H9 (cell line): ENCODE measurements around the gene PSMB3. TPM values are rescaled to one million over a fixed set of nuclear protein-coding genes. Genes with fewer than 3 reads are reported as not detected.

ENCODE experiments used
- DNase-seq: peaks from one replicate; pipeline ENCODE4 v3.0.0-alpha.2; 2017
- H2AFZ ChIP-seq: one replicate; pipeline ENCODE4 v1.6.1; 2013; ENCODE audit warnings: mild to moderate bottlenecking, low read length, control low read depth, moderate library complexity
- H2AK5ac ChIP-seq: 2 replicates; pipeline ENCODE4 v1.6.1; 2013; ENCODE audit warnings: low read length, control low read depth, mixed read lengths; ENCODE audit not compliant: insufficient read length
- H2BK120ac ChIP-seq: one replicate; pipeline ENCODE4 v1.6.1; 2013; ENCODE audit warnings: low read depth, mild to moderate bottlenecking, low read length, control low read depth, inconsistent platforms; ENCODE audit not compliant: poor library complexity, severe bottlenecking
- H2BK12ac ChIP-seq: 2 replicates; pipeline ENCODE4 v1.6.1; 2013; ENCODE audit warnings: low read length, control low read depth, mixed read lengths, low read depth; ENCODE audit not compliant: insufficient read length
- H2BK15ac ChIP-seq: 2 replicates; pipeline ENCODE4 v1.6.1; 2013; ENCODE audit warnings: low read depth, low read length, control low read depth
- H2BK20ac ChIP-seq: one replicate; pipeline ENCODE4 v1.6.1; 2013; ENCODE audit warnings: low read depth, mild to moderate bottlenecking, low read length, control low read depth, inconsistent platforms; ENCODE audit not compliant: poor library complexity, severe bottlenecking
- H2BK5ac ChIP-seq: 2 replicates; pipeline ENCODE4 v1.6.1; 2013; ENCODE audit warnings: low read length, control low read depth, mixed read lengths; ENCODE audit not compliant: insufficient read length
- H3K14ac ChIP-seq: 2 replicates; pipeline ENCODE4 v1.6.1; 2013; ENCODE audit warnings: low read length, control low read depth; ENCODE audit not compliant: insufficient read depth
- H3K18ac ChIP-seq: 2 replicates; pipeline ENCODE4 v1.6.1; 2013; ENCODE audit warnings: low read depth, mild to moderate bottlenecking, mixed read lengths, low read length, control low read depth; ENCODE audit not compliant: insufficient read length
- H3K23ac ChIP-seq: 2 replicates; pipeline ENCODE4 v1.6.1; 2013; ENCODE audit warnings: low read length, control low read depth, mixed read lengths, low read depth; ENCODE audit not compliant: insufficient read length
- H3K23me2 ChIP-seq: 2 replicates; pipeline ENCODE4 v1.6.1; 2013; ENCODE audit warnings: low read depth, mild to moderate bottlenecking, mixed read lengths, low read length, control low read depth; ENCODE audit not compliant: insufficient read length, poor library complexity, severe bottlenecking
- H3K27ac ChIP-seq: 2 replicates; pipeline ENCODE4 v1.5.1; 2013; ENCODE audit warnings: low read length, control low read depth, mixed read lengths, low read depth; ENCODE audit not compliant: insufficient read length
- H3K27me3 ChIP-seq: 2 replicates; pipeline ENCODE4 v1.6.1; 2013; ENCODE audit warnings: low read length, control low read depth, inconsistent platforms; ENCODE audit not compliant: insufficient read depth
- H3K4ac ChIP-seq: 2 replicates; pipeline ENCODE4 v1.6.1; 2013; ENCODE audit warnings: low read depth, mild to moderate bottlenecking, control low read depth, inconsistent platforms, low read length, moderate library complexity
- H3K4me1 ChIP-seq: 2 replicates; pipeline ENCODE4 v1.6.1; 2013; ENCODE audit warnings: low read length, control low read depth, inconsistent platforms; ENCODE audit not compliant: insufficient read depth
- H3K4me2 ChIP-seq: 2 replicates; pipeline ENCODE4 v1.6.1; 2013; ENCODE audit warnings: low read length, control low read depth, mixed read lengths; ENCODE audit not compliant: insufficient read length, insufficient read depth
- H3K56ac ChIP-seq: 2 replicates; pipeline ENCODE4 v1.6.1; 2013; ENCODE audit warnings: low read depth, mild to moderate bottlenecking, mixed read lengths, low read length, control low read depth; ENCODE audit not compliant: insufficient read length
- H3K79me1 ChIP-seq: 2 replicates; pipeline ENCODE4 v1.6.1; 2013; ENCODE audit warnings: low read depth, mild to moderate bottlenecking, moderate library complexity, low read length, control low read depth, inconsistent platforms; ENCODE audit not compliant: insufficient read depth, poor library complexity, severe bottlenecking
- H3K79me2 ChIP-seq: 2 replicates; pipeline ENCODE4 v1.6.1; 2013; ENCODE audit warnings: low read length, control low read depth, inconsistent platforms; ENCODE audit not compliant: insufficient read depth
- H3K9ac ChIP-seq: 2 replicates; pipeline ENCODE4 v1.6.1; 2013; ENCODE audit warnings: low read length, control low read depth, mixed read lengths; ENCODE audit not compliant: insufficient read length; ENCODE audit errors: extremely low read depth
- H3K9me3 ChIP-seq: one replicate; pipeline ENCODE4 v1.6.1; 2013; ENCODE audit warnings: low read depth, low read length, inconsistent platforms; ENCODE audit not compliant: control insufficient read depth
- H3T11ph ChIP-seq: one replicate; pipeline ENCODE4 v1.6.1; 2013; ENCODE audit warnings: mild to moderate bottlenecking, low read length, control low read depth, inconsistent platforms
- H4K20me1 ChIP-seq: one replicate; pipeline ENCODE4 v1.6.1; 2013; ENCODE audit not compliant: control insufficient read depth, insufficient read length, insufficient read depth
- H4K5ac ChIP-seq: 2 replicates; pipeline ENCODE4 v1.6.1; 2013; ENCODE audit warnings: low read depth, mild to moderate bottlenecking, mixed read lengths, low read length, control low read depth; ENCODE audit not compliant: insufficient read length
- H4K8ac ChIP-seq: replicated peaks from 2 replicates; pipeline ENCODE4 v1.6.1; 2013; ENCODE audit warnings: low read length, control low read depth, mixed read lengths, low read depth; ENCODE audit not compliant: insufficient read length
- H4K91ac ChIP-seq: 2 replicates; pipeline ENCODE4 v1.6.1; 2013; ENCODE audit warnings: low read depth, mild to moderate bottlenecking, moderate library complexity, mixed read lengths, low read length, control low read depth; ENCODE audit not compliant: insufficient read length
- H3K27ac Mint-ChIP-seq, 3 experiments: 2 replicates in 2 of 3; 3 replicates in 1 of 3; pipeline ENCODE4 v1.8.0; 2020 to 2021; ENCODE audit warnings: mixed read lengths in 3 of 3, mild to moderate bottlenecking in 1 of 3, moderate library complexity in 1 of 3
- H3K27me3 Mint-ChIP-seq: 2 replicates; pipeline ENCODE4 v1.8.0; 2021; ENCODE audit warnings: low read depth, mild to moderate bottlenecking, moderate library complexity, mixed read lengths
- H3K36me3 Mint-ChIP-seq, 3 experiments: 2 replicates in 2 of 3; 3 replicates in 1 of 3; pipeline ENCODE4 v1.8.0; 2020 to 2021; ENCODE audit warnings: low read depth in 3 of 3, mixed read lengths in 3 of 3; ENCODE audit not compliant: insufficient read depth in 1 of 3
- H3K4me1 Mint-ChIP-seq, 2 experiments: 2 replicates each; pipeline ENCODE4 v1.8.0; 2020; ENCODE audit warnings: mixed read lengths in 2 of 2
- H3K4me3 Mint-ChIP-seq, 2 experiments: 2 replicates in 1 of 2; 3 replicates in 1 of 2; pipeline ENCODE4 v1.8.0; 2020 to 2021; ENCODE audit warnings: mild to moderate bottlenecking in 2 of 2, mixed read lengths in 2 of 2, moderate library complexity in 1 of 2
- H3K9me3 Mint-ChIP-seq, 2 experiments: 2 replicates in 1 of 2; 3 replicates in 1 of 2; pipeline ENCODE4 v1.8.0; 2020; ENCODE audit warnings: mild to moderate bottlenecking in 2 of 2, mixed read lengths in 2 of 2, moderate library complexity in 1 of 2
- whole genome bisulfite sequencing: extraction: QIAGEN DNeasy Blood & Tissue Kit; methylation state at CpG from one replicate; pipeline ENCODE4 v1.1.7; 2013; ENCODE audit warnings: missing lambda C conversion rate, low lambda C conversion rate, mixed read lengths; ENCODE audit not compliant: insufficient read length; ENCODE audit errors: extremely low coverage; 5-methylcytosine and 5-hydroxymethylcytosine counted together
- total RNA-seq: library from RNA; stranded (reverse); gene quantifications from 2 replicates; pipeline ENCODE4 v1.2.1, GENCODE V29; 2021
- TF ChIP-seq, protein P1 (sequence below): fragments of 200-600 bp; sonication (generic); conservative IDR thresholded peaks from 3 replicates; pipeline ENCODE4 v1.8.0; 2021; ENCODE audit warnings: antibody characterized with exemption, mild to moderate bottlenecking

PSMB3 gene
- total RNA-seq, 1 experiment from 2014 or later: 242 TPM

DNA sequence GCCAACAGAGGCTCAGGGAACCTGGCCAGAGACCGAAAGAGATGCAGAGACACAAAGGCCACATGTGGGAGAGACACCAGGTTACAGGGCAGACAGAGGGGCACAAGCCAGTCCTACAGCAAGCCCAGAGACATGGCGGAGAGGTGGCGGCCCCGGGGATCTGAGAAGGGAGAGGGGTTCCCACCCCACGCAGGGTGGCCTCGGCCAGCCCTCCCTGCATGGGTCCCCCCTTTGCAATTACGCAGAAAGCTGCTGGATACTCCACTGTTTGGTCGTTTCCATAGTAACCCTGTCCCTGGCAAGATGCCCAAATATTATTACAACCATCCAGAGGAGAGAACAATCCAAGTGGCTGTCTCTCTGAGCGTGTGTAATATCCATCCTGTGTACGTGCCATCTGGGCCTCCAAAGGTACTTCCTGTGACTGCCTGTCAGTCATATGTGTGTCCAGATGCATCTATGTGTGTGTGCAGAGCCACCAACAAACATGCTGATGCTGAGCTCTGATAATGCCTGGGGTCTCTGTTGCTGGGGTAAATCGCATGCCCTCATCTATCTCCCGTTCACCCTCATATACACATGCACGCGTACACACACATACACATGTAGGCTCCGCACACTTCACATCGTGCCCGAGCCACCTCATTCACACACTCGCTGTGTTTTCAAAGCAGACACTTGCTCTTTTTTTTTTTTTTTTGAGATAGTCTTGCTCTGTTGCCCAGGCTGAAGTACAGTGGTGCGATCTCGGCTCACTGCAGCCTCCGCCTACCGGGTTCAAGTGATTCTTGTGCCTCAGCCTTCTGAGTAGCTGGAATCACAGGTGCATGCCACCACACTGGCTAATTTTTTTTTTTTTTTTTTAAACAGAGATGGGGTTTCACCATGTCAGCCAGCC is 9.9 kb upstream of the PSMB3 start:
- Histone ChIP-seq H2AK5ac (no peak overlapping the region), H2BK15ac (no peak overlapping the region), H4K8ac (no peak overlapping the region), H2BK5ac (no peak overlapping the region), H3K23me2 (peaks cover 15% of the 10 kb centered on the region), H2BK12ac (no peak overlapping the region), H3K18ac (no peak overlapping the region), H3K14ac (no peak overlapping the region), H4K20me1 (no peaks in the 10 kb centered on the region), H2AFZ (no peak overlapping the region), H3K4ac (no peak overlapping the region), H3K4me2 (no peak overlapping the region), H2BK120ac (no peak overlapping the region), H3K56ac (no peak overlapping the region), H3K4me1 (peaks cover 5% of the 10 kb centered on the region; the same call in 1 of the 2 replicates), H3K9ac (no peak overlapping the region), H3K23ac (no peak overlapping the region), H3K79me1 (peaks cover 13% of the 10 kb centered on the region), H3K27ac (no peak overlapping the region), H3K9me3 (no peaks in the 10 kb centered on the region), H4K91ac (no peak overlapping the region), H3T11ph (no peak overlapping the region), H4K5ac (no peak overlapping the region), H2BK20ac (no peak overlapping the region), H3K79me2 (peaks cover 62% of the 10 kb centered on the region), H3K27me3 (no peaks in the 10 kb centered on the region)
- Mint-ChIP-seq H3K27me3 (no peaks in the 10 kb centered on the region; the same call in none of the 2 replicates), H3K27ac (peak overlapping the region in 1 of 3 experiments; percentile 49; a peak in 2 of 7 replicates), H3K4me1 (peaks cover 46 to 61% of the 10 kb centered on the region in 2 experiments), H3K36me3 (peaks cover 27 to 45% (median 44%) of the 10 kb centered on the region in 3 experiments), H3K9me3 (no peaks in the 10 kb centered on the region; a peak in 1 of 5 replicates), H3K4me3 (0 out of 5 replicates have a peak overlapping the region, but pooled peaks of 1 of the 2 experiments have one; percentile 21)
- TF ChIP-seq, protein P1, sequence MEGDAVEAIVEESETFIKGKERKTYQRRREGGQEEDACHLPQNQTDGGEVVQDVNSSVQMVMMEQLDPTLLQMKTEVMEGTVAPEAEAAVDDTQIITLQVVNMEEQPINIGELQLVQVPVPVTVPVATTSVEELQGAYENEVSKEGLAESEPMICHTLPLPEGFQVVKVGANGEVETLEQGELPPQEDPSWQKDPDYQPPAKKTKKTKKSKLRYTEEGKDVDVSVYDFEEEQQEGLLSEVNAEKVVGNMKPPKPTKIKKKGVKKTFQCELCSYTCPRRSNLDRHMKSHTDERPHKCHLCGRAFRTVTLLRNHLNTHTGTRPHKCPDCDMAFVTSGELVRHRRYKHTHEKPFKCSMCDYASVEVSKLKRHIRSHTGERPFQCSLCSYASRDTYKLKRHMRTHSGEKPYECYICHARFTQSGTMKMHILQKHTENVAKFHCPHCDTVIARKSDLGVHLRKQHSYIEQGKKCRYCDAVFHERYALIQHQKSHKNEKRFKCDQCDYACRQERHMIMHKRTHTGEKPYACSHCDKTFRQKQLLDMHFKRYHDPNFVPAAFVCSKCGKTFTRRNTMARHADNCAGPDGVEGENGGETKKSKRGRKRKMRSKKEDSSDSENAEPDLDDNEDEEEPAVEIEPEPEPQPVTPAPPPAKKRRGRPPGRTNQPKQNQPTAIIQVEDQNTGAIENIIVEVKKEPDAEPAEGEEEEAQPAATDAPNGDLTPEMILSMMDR: no peak
- no peak for DNase-seq
- no CpG with 5 or more reads among the region's 22 CpGs for WGBS
